Keratinocyte (primary cell): ENCODE measurements around the gene SUZ12.

Experiments
- EZH2 ChIP-seq: IDR thresholded peaks from one replicate; pipeline ENCODE4 v1.6.1; 2012; ENCODE audit warnings: inconsistent platforms, mild to moderate bottlenecking, low read length, moderate library complexity
- TF ChIP-seq, protein P1 (sequence below), 3 experiments: IDR thresholded peaks in 1 of 3; conservative IDR thresholded peaks in 1 of 3; optimal IDR thresholded peaks in 1 of 3; 2 replicates in 2 of 3; 3 replicates in 1 of 3; pipeline versions ENCODE3 to v1.5.1; 2011; ENCODE audit warnings: low read length in 3 of 3, mild to moderate bottlenecking in 3 of 3, moderate library complexity in 2 of 3, control low read depth in 1 of 3, inconsistent platforms in 1 of 3; ENCODE audit not compliant: insufficient read depth in 2 of 3; ENCODE audit errors: extremely low read depth in 1 of 3

DNA sequence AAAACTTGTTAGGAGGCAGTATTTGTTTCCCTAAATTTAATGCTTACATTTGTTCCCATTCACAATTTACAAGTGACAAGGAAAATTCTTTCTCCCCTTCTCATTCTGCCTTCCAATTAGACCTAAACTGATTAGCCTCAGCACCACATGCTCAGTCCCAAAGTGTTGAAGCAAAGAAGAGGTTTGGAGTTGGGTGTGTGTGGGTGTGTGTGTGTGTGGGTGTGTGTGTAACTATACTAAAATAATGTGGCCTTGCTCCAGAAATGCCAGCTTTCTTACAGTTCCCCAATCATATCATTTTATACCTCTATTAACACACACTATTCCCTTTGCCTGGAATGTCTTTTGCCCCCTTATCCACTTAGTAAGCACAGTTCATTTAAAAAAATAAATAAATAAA, 28.4 kb upstream of the SUZ12 start:
- TF ChIP-seq, protein P1, sequence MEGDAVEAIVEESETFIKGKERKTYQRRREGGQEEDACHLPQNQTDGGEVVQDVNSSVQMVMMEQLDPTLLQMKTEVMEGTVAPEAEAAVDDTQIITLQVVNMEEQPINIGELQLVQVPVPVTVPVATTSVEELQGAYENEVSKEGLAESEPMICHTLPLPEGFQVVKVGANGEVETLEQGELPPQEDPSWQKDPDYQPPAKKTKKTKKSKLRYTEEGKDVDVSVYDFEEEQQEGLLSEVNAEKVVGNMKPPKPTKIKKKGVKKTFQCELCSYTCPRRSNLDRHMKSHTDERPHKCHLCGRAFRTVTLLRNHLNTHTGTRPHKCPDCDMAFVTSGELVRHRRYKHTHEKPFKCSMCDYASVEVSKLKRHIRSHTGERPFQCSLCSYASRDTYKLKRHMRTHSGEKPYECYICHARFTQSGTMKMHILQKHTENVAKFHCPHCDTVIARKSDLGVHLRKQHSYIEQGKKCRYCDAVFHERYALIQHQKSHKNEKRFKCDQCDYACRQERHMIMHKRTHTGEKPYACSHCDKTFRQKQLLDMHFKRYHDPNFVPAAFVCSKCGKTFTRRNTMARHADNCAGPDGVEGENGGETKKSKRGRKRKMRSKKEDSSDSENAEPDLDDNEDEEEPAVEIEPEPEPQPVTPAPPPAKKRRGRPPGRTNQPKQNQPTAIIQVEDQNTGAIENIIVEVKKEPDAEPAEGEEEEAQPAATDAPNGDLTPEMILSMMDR (optimal IDR thresholded peaks at IDR 0.05 in 1 of 3, IDR thresholded peaks at IDR 0.05 in 1 of 3, conservative IDR thresholded peaks at IDR 0.05 in 1 of 3; ENCODE audit: extremely low read depth in 1 of 3, insufficient read depth in 2 of 3, low read length in 3 of 3), result no peak
- no peak for TF ChIP-seq EZH2
